Mucosa of stomach (tissue), 1 donor: Measurements from ENCODE around the gene CCDC97.
"Not testable (repeated sequence)": the region's sequence is repeated elsewhere in the genome, so short reads cannot be mapped to it uniquely, and the experiment has no call there.

ENCODE experiments used
- H3K27me3 ChIP-seq: one replicate; pipeline ENCODE4 v1.7.0; 2013; ENCODE audit warnings: mild to moderate bottlenecking, low read length; ENCODE audit not compliant: control insufficient read depth, insufficient read depth
- H3K36me3 ChIP-seq: one replicate; pipeline ENCODE4 v1.7.0; 2013; ENCODE audit warnings: low read length; ENCODE audit not compliant: control insufficient read depth, insufficient read depth
- H3K4me1 ChIP-seq: one replicate; pipeline ENCODE4 v1.7.0; 2013; ENCODE audit warnings: mild to moderate bottlenecking, low read length; ENCODE audit not compliant: control insufficient read depth, insufficient read depth
- H3K4me3 ChIP-seq: one replicate; pipeline ENCODE4 v1.7.0; 2013; ENCODE audit warnings: low read length
- H3K9ac ChIP-seq: one replicate; pipeline ENCODE4 v1.7.0; 2013; ENCODE audit warnings: mild to moderate bottlenecking, low read length, moderate library complexity
- H3K9me3 ChIP-seq: one replicate; pipeline ENCODE4 v1.7.0; 2013; ENCODE audit warnings: mild to moderate bottlenecking, low read length, moderate library complexity; ENCODE audit not compliant: control insufficient read depth
- donor health status: Pancreatic carcinoma.

The CCDC97 gene

DNA sequence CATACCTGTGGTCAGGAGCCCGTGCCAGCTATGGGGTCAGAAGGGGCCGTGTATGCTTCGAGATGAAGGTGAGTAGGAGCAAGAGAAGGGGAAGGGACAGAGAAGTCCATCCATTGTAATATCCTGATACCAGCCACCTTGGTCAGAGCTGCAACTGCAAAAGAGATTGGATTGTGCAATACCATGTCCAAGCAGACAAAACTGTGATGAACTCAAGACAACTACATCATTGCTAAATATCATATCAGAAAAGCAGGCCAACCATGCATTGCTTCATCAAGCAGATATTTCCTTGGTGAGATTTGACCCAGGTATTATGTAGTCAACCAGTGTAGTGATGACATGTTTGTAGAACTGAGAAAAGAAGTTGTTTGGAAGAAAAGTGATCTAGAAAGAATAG is 33.7 kb upstream of the CCDC97 start:
- Histone ChIP-seq H3K36me3 (peaks cover 55% of the 10 kb centered on the region), H3K9ac (no peak overlapping the region), H3K4me1 (no peaks in the 10 kb centered on the region), H3K27me3 (no peaks in the 10 kb centered on the region), H3K4me3 (no peak overlapping the region), H3K9me3 (no peaks in the 10 kb centered on the region)

- no peaks in the 10 kb centered on the region for H3K27me3 ChIP-seq
- no peak overlapping the region for H3K4me3 ChIP-seq
- no peaks in the 10 kb centered on the region for H3K4me1 ChIP-seq
- H3K9me3 ChIP-seq, result no peaks in the 10 kb centered on the region
- peaks cover 44% of the 10 kb centered on the region for H3K36me3 ChIP-seq
- H3K9ac ChIP-seq, result no peak overlapping the region
Measured at GRCh38 chr19:41278478-41278877, 31.5 kb upstream of the CCDC97 start.

- no peak overlapping the region for H3K9ac ChIP-seq
- peaks cover 13% of the 10 kb centered on the region for H3K36me3 ChIP-seq
- no peak overlapping the region for H3K4me3 ChIP-seq
- H3K9me3 ChIP-seq, result no peaks in the 10 kb centered on the region
- H3K27me3 ChIP-seq, result no peaks in the 10 kb centered on the region
- no peaks in the 10 kb centered on the region for H3K4me1 ChIP-seq
Measured at GRCh38 chr19:41288673-41289530, 21.1 kb upstream of the CCDC97 start.

DNA sequence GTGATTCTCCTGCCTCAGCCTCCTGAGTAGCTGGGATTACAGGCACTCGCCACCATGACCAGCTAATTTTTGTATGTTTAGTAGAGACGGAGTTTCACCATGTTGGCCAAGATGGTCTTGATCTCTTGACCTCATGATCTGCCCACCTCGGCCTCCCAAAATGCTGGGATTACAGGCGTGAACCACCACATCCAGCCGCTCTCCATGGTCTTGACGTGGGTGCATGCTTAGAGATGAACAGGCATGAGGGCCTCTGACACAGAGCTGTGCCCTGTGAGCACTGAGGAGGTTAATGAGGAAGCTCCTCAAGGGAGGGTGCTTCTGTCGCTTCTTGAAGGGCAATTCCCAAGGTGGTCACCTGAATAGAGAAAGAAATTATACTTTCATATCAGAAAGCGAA is 20.2 kb upstream of the CCDC97 start:
- H3K4me1 ChIP-seq, H3K4me3 ChIP-seq, H3K9ac ChIP-seq, H3K27me3 ChIP-seq, H3K9me3 ChIP-seq: not testable (repeated sequence)
- H3K36me3 ChIP-seq, result peaks cover 22% of the 10 kb centered on the region

GRCh38 chr19:41294393-41294792 is 15.6 kb upstream of the CCDC97 start:
- Histone ChIP-seq H3K4me3 (no peak overlapping the region), H3K9ac (no peak overlapping the region), H3K9me3 (no peaks in the 10 kb centered on the region), H3K27me3 (no peaks in the 10 kb centered on the region), H3K36me3 (peaks cover 39% of the 10 kb centered on the region), H3K4me1 (peaks cover 46% of the 10 kb centered on the region)

DNA sequence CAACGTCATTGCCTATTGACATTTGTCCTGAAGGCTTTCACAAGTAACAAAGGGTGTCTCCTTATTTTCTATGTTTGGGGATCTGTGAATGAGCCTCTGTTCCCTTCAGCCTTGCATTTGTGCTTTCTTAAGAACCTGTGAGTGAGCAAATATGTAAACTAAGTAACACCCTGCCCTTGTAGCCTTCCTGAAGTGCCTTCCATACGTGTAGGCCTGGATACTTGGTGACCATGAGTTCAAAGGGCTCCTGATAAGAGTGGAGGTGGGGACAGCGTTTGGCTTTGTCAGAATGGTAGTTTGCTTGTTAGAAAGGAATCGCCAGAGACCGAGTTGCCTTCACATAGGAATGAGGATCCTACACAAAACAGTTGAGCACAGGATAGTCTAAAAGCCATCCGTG is 14.5 kb upstream of the CCDC97 start:
- Histone ChIP-seq H3K9me3 (no peaks in the 10 kb centered on the region), H3K27me3 (no peaks in the 10 kb centered on the region), H3K4me1 (peaks cover 57% of the 10 kb centered on the region), H3K36me3 (peaks cover 43% of the 10 kb centered on the region), H3K4me3 (no peak overlapping the region), H3K9ac (no peak overlapping the region)

DNA sequence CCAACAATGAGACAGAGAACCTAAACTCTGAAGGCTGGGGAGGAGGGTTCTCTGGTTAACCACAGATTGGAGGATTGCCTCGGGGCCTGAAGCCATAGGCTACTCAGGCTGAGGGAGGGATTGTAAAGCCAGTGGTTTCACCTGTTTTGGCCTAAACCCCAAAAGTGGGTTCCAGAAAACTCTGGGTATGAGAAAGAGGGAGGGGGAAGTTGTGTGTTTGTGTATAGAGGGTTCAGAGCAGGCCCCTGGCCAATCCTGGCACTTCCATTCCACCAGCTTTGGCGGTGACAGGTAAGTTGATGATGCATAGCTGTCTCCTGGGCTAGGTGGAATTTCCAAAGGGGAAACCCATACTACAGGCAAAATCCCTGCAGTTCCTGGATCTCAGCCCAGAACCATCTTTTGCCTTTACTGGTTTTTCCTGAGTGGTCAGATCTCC is 13.5 kb upstream of the CCDC97 start:
- peaks cover 57% of the 10 kb centered on the region for H3K4me1 ChIP-seq
- H3K9ac ChIP-seq, result no peak overlapping the region
- no peaks in the 10 kb centered on the region for H3K9me3 ChIP-seq
- H3K36me3 ChIP-seq, result peaks cover 45% of the 10 kb centered on the region
- no peaks in the 10 kb centered on the region for H3K27me3 ChIP-seq
- H3K4me3 ChIP-seq, result no peak overlapping the region

DNA sequence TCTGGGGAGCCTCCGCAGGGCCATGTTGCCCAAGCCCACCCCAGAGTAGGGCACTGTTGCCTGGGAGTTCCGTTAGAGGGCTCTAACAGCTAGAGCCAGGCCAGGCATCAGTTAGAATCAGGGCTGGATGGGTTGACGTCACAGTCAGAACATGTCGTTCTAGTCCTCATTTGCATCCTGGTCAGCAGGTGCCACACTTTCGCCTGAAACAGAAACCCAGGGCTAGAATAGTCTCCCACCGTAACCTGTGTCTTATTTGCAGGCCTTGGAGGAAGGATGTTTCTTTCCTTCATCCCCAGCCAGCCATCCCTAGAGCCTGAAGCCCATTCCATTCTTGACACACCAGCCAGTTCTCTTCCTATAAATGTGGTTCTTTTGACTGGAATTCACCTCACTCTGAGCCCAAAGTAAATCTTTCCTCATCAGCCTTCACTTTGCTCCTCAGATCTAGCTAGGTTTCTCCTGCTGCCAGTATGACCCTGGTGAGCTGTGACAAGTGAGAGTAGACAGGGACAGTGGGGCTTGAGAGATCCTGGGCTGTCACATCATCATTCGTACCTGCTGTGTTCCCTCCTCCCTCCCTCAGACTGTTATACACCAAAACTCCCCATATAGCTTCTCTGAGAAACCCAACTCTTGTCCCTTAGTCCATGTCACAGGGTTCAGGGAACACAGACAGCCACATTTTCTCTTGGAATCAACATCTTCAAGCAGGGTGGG is 12.2 kb upstream of the CCDC97 start:
- Histone ChIP-seq H3K36me3 (peaks cover 44% of the 10 kb centered on the region), H3K9me3 (no peaks in the 10 kb centered on the region), H3K27me3 (no peaks in the 10 kb centered on the region), H3K9ac (peak overlapping the region; percentile 60), H3K4me1 (peaks cover 57% of the 10 kb centered on the region), H3K4me3 (no peak overlapping the region)

DNA sequence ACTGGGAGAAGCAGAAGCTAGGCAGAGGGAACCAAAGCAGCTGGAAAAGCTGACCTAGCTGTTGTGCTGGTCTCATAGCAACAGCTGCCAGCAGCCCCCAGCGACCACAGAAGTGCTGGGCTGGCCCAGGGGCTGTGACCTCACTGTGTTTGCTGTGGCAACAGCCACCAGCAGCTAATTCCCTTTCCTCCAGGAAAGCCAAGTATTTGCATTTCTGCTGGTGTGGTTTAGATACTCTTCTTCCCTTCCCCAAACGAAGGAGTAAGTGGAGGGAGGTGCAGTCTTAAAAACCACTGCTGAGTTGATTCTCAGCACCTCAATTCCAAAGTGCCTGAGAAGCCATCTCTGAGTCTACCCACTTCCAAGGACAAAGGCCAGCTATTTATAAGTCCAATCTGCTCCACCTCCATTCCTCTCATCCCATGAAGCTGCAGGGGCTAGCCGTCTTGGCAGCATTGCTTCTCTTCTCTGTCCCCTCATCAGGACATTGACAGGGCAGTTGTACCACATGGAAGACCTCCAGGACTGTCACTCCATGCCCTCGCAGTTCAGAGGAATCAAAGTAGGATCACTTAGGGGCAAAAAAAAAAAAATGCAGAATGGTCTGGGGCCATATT is 11.5 kb upstream of the CCDC97 start:
- Histone ChIP-seq H3K36me3 (peaks cover 48% of the 10 kb centered on the region), H3K4me1 (peaks cover 57% of the 10 kb centered on the region), H3K9me3 (no peaks in the 10 kb centered on the region), H3K9ac (peak overlapping the region; percentile 60), H3K4me3 (no peak overlapping the region), H3K27me3 (no peaks in the 10 kb centered on the region)

GRCh38 chr19:41299046-41299754 is 10.8 kb upstream of the CCDC97 start:
- H3K9me3 ChIP-seq, result no peaks in the 10 kb centered on the region
- H3K36me3 ChIP-seq, result peaks cover 52% of the 10 kb centered on the region
- H3K4me1 ChIP-seq, result peaks cover 55% of the 10 kb centered on the region
- no peaks in the 10 kb centered on the region for H3K27me3 ChIP-seq
- H3K9ac ChIP-seq, result peak overlapping the region; percentile 60
- no peak overlapping the region for H3K4me3 ChIP-seq

- H3K27me3 ChIP-seq, result no peaks in the 10 kb centered on the region
- H3K36me3 ChIP-seq, result peaks cover 52% of the 10 kb centered on the region
- H3K4me3 ChIP-seq, result no peak overlapping the region
- no peaks in the 10 kb centered on the region for H3K9me3 ChIP-seq
- H3K9ac ChIP-seq, result peak overlapping the region; percentile 19
- peaks cover 50% of the 10 kb centered on the region for H3K4me1 ChIP-seq
Measured at GRCh38 chr19:41299755-41300089, 10.2 kb upstream of the CCDC97 start.

GRCh38 chr19:41300555-41300954 is 9.4 kb upstream of the CCDC97 start:
- H3K4me1 ChIP-seq, result peaks cover 44% of the 10 kb centered on the region
- no peaks in the 10 kb centered on the region for H3K9me3 ChIP-seq
- no peaks in the 10 kb centered on the region for H3K27me3 ChIP-seq
- peaks cover 54% of the 10 kb centered on the region for H3K36me3 ChIP-seq
- H3K9ac ChIP-seq, result no peak overlapping the region
- H3K4me3 ChIP-seq, result no peak overlapping the region
